ENCODE measurements around the gene SKAP1.

DNA sequence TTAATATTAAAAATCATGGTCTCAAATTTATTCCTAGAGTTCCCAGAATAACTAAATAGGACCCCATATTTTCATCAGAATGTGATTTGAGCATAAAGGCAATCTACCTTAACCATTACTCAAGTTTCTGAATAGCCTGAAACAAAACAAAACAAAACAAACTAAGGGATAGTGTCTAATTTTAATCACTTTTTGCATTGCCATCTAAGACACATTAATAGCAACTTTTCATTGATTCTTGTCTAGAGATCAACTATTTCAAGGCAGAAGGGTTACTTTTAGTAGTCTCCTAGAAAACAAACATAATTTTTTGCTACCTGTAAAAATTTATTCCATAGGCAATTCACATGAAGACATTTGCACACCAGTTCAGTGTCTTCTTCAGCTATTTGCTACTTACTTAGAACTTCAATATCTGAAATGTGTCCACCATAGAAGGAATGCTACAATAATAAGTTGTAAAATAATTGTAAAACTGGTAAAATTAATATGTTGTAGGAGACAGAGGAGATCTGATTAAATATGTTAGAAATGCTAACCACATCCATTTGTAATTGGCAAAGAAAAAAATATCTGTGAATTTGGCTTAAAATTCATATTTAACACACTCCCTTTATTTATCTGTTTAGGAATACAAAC is 94.7 kb downstream of the SKAP1 start:
- TF ChIP-seq, protein P1, sequence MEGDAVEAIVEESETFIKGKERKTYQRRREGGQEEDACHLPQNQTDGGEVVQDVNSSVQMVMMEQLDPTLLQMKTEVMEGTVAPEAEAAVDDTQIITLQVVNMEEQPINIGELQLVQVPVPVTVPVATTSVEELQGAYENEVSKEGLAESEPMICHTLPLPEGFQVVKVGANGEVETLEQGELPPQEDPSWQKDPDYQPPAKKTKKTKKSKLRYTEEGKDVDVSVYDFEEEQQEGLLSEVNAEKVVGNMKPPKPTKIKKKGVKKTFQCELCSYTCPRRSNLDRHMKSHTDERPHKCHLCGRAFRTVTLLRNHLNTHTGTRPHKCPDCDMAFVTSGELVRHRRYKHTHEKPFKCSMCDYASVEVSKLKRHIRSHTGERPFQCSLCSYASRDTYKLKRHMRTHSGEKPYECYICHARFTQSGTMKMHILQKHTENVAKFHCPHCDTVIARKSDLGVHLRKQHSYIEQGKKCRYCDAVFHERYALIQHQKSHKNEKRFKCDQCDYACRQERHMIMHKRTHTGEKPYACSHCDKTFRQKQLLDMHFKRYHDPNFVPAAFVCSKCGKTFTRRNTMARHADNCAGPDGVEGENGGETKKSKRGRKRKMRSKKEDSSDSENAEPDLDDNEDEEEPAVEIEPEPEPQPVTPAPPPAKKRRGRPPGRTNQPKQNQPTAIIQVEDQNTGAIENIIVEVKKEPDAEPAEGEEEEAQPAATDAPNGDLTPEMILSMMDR (IDR thresholded peaks at IDR 0.05), result no peak
- TF ChIP-seq EP300 (IDR thresholded peaks at IDR 0.05), result no peak
- TF ChIP-seq POLR2AphosphoS5 (IDR thresholded peaks at IDR 0.05), result no peak
- TF ChIP-seq POLR2A (IDR thresholded peaks at IDR 0.05), result no peak

All from stomach (tissue), 4 donors.